Keratinocyte (primary cell): ENCODE results near the gene DNAJB8. TPM values are rescaled to one million over a fixed set of nuclear protein-coding genes. Genes with fewer than 3 reads are reported as not detected.

ENCODE experiments used
- DNase-seq: peaks from one replicate; pipeline ENCODE4 v3.0.0-alpha.2; 2011; ENCODE audit warnings: low read depth, missing footprints, low spot score
- FAIRE-seq: peaks from 2 replicates; lab custom pipeline; 2011; peaks lifted over from hg19 to GRCh38; lab: Jason Lieb, UNC
- H2AFZ ChIP-seq: 2 replicates; pipeline ENCODE4 v1.6.0; 2012; ENCODE audit warnings: low read length, control low read depth, inconsistent platforms; ENCODE audit not compliant: control insufficient read depth
- H3K27ac ChIP-seq: 2 replicates; pipeline ENCODE4 v1.5.1; 2011; ENCODE audit warnings: low read length; ENCODE audit not compliant: control insufficient read depth, insufficient read depth
- H3K27me3 ChIP-seq: 3 replicates; pipeline ENCODE4 v1.6.0; 2011; ENCODE audit warnings: low read length; ENCODE audit not compliant: control insufficient read depth, insufficient read depth; ENCODE audit errors: extremely low read depth
- H3K36me3 ChIP-seq, 2 experiments: 2 replicates in 1 of 2; 3 replicates in 1 of 2; pipeline ENCODE4 v1.5.1; 2011; ENCODE audit warnings: low read length in 2 of 2, mild to moderate bottlenecking in 1 of 2; ENCODE audit not compliant: control insufficient read depth in 2 of 2, insufficient read depth in 2 of 2; ENCODE audit errors: extremely low read depth in 1 of 2
- H3K4me1 ChIP-seq: 3 replicates; pipeline ENCODE4 v1.5.1; 2011; ENCODE audit warnings: low read length; ENCODE audit not compliant: control insufficient read depth, insufficient read depth; ENCODE audit errors: extremely low read depth
- H3K4me2 ChIP-seq: 3 replicates; pipeline ENCODE4 v1.6.0; 2011; ENCODE audit warnings: low read depth, low read length; ENCODE audit not compliant: control insufficient read depth, insufficient read depth; ENCODE audit errors: extremely low read depth
- H3K4me3 ChIP-seq, 3 experiments: fragments of 200-600 bp in 1 of 3; sonication (generic) in 1 of 3; 2 replicates in 2 of 3; 3 replicates in 1 of 3; pipeline ENCODE4 v1.5.1; 2011 to 2016; ENCODE audit warnings: low read length in 3 of 3, mild to moderate bottlenecking in 3 of 3, control low read depth in 2 of 3, inconsistent platforms in 1 of 3, low read depth in 1 of 3, mixed read lengths in 1 of 3, mixed run types in 1 of 3, moderate library complexity in 1 of 3; ENCODE audit not compliant: control insufficient read depth in 2 of 3, insufficient read depth in 2 of 3; ENCODE audit errors: extremely low read depth in 1 of 3
- H3K79me2 ChIP-seq: 2 replicates; pipeline ENCODE4 v1.6.0; 2012; ENCODE audit warnings: low read length; ENCODE audit not compliant: control insufficient read depth, insufficient read depth
- H3K9ac ChIP-seq: 3 replicates; pipeline ENCODE4 v1.6.0; 2011; ENCODE audit warnings: low read length; ENCODE audit not compliant: control insufficient read depth, insufficient read depth; ENCODE audit errors: extremely low read depth
- H3K9me1 ChIP-seq: 3 replicates; pipeline ENCODE4 v1.6.0; 2011; ENCODE audit warnings: low read length; ENCODE audit not compliant: control insufficient read depth, insufficient read depth; ENCODE audit errors: extremely low read depth
- H3K9me3 ChIP-seq: 2 replicates; pipeline ENCODE4 v1.5.1; 2012; ENCODE audit warnings: low read depth, low read length; ENCODE audit not compliant: control insufficient read depth
- H4K20me1 ChIP-seq: 3 replicates; pipeline ENCODE4 v1.6.0; 2011; ENCODE audit warnings: low read length; ENCODE audit not compliant: control insufficient read depth, insufficient read depth; ENCODE audit errors: extremely low read depth
- CTCF ChIP-seq, 3 experiments: IDR thresholded peaks in 1 of 3; conservative IDR thresholded peaks in 1 of 3; optimal IDR thresholded peaks in 1 of 3; 2 replicates in 2 of 3; 3 replicates in 1 of 3; pipeline versions ENCODE3 to v1.5.1; 2011; ENCODE audit warnings: low read length in 3 of 3, mild to moderate bottlenecking in 3 of 3, moderate library complexity in 2 of 3, control low read depth in 1 of 3, inconsistent platforms in 1 of 3; ENCODE audit not compliant: insufficient read depth in 2 of 3; ENCODE audit errors: extremely low read depth in 1 of 3
- EZH2 ChIP-seq: IDR thresholded peaks from one replicate; pipeline ENCODE4 v1.6.1; 2012; ENCODE audit warnings: inconsistent platforms, mild to moderate bottlenecking, low read length, moderate library complexity
- dilution Hi-C: fragments of 300-500 bp; cut with MboI; formaldehyde crosslinking; loops from one replicate; pipeline ENCODE4 v1.7.0; 2020; ENCODE audit warnings: low sequenced_read_pairs; ENCODE audit not compliant: extremely low pct_ligation_motif_present
- polyA plus RNA-seq, 5 experiments: library from polyadenylated mRNA; depleted of rRNA in 3 of 5; stranded (reverse) in 3 of 5; stranded (forward) in 1 of 5; unstranded in 1 of 5; fragments of >200 nt; gene quantifications; 1 replicate in 1 of 5; 2 replicates in 3 of 5; 3 replicates in 1 of 5; pipeline versions ENCODE4 v1.2.1 to v1.2.3, GENCODE V29; 2011 to 2012; ENCODE audit warnings: missing spikeins in 2 of 5, low read depth in 1 of 5, low replicate concordance in 1 of 5

DNAJB8 gene
- polyA plus RNA-seq, 1 donor (not counting 4 experiments of a cell fraction or from before 2014, with no cell fraction given) = not detected

- Histone ChIP-seq H3K79me2 (no peaks in the 10 kb centered on the region), H3K9me1 (no peaks in the 10 kb centered on the region), H3K27ac (no peak overlapping the region), H3K27me3 (peaks cover 56% of the 10 kb centered on the region), H4K20me1 (no peaks in the 10 kb centered on the region), H3K4me3 (no peak overlapping the region), H2AFZ (no peak overlapping the region), H3K4me1 (no peaks in the 10 kb centered on the region), H3K4me2 (no peak overlapping the region), H3K9me3 (no peaks in the 10 kb centered on the region), H3K9ac (no peak overlapping the region), H3K36me3 (no peaks in the 10 kb centered on the region)
- TF ChIP-seq CTCF (optimal IDR thresholded peaks at IDR 0.05 in 1 of 3, IDR thresholded peaks at IDR 0.05 in 1 of 3, conservative IDR thresholded peaks at IDR 0.05 in 1 of 3; ENCODE audit: extremely low read depth in 1 of 3, insufficient read depth in 2 of 3, low read length in 3 of 3) = no peak
- TF ChIP-seq EZH2 = no peak
- FAIRE-seq = no peak
- dilution Hi-C loops = no loop called here
- no peak for DNase-seq
Observed at GRCh38 chr3:128455116-128455515, 11.6 kb downstream of the DNAJB8 start.

- Histone ChIP-seq H3K9me3 (no peaks in the 10 kb centered on the region), H3K27ac (no peak overlapping the region), H3K9ac (no peak overlapping the region), H3K4me3 (no peak overlapping the region), H3K4me1 (no peaks in the 10 kb centered on the region), H3K36me3 (no peaks in the 10 kb centered on the region), H3K4me2 (no peak overlapping the region), H3K79me2 (no peaks in the 10 kb centered on the region), H3K27me3 (peaks cover 56% of the 10 kb centered on the region), H2AFZ (no peak overlapping the region), H4K20me1 (no peaks in the 10 kb centered on the region), H3K9me1 (no peaks in the 10 kb centered on the region)
- TF ChIP-seq EZH2 = no peak
- TF ChIP-seq CTCF (optimal IDR thresholded peaks at IDR 0.05 in 1 of 3, IDR thresholded peaks at IDR 0.05 in 1 of 3, conservative IDR thresholded peaks at IDR 0.05 in 1 of 3; ENCODE audit: extremely low read depth in 1 of 3, insufficient read depth in 2 of 3, low read length in 3 of 3) = no peak
- dilution Hi-C loops = no loop called here
- DNase-seq = no peak
- no peak for FAIRE-seq
Observed at GRCh38 chr3:128454310-128454618, 12.4 kb downstream of the DNAJB8 start.
